CD14-positive monocyte (primary cell): ENCODE results near the gene SEZ6L. TPM values are rescaled to one million over a fixed set of nuclear protein-coding genes. Genes with fewer than 3 reads are reported as not detected.

ENCODE experiments used
- DNase-seq, 3 donors: peaks; one replicate each; pipeline ENCODE4 v3.0.0-alpha.2; 2011 to 2022
- H2AFZ ChIP-seq: 2 replicates; pipeline ENCODE4 v1.6.0; 2012; ENCODE audit warnings: mild to moderate bottlenecking, low read depth, low read length, inconsistent platforms; ENCODE audit not compliant: insufficient read depth, poor library complexity, severe bottlenecking
- H3K27ac ChIP-seq, 2 donors: 1 replicate in 1 of 2; 2 replicates in 1 of 2; pipeline ENCODE4 v1.5.1; 2012 to 2013; ENCODE audit warnings: low read length in 2 of 2, control low read depth in 1 of 2, inconsistent platforms in 1 of 2, low read depth in 1 of 2, mild to moderate bottlenecking in 1 of 2
- H3K27me3 ChIP-seq, 2 donors: one replicate each; pipeline versions ENCODE4 v1.6.0 to v1.6.1; 2011 to 2013; ENCODE audit warnings: low read length in 2 of 2; ENCODE audit not compliant: control insufficient read depth in 2 of 2, insufficient read depth in 2 of 2
- H3K36me3 ChIP-seq, 2 donors: replicated peaks in 1 of 2; 1 replicate in 1 of 2; 2 replicates in 1 of 2; pipeline versions ENCODE4 v1.5.1 to v1.6.1; 2012 to 2013; ENCODE audit warnings: low read length in 2 of 2, control low read depth in 1 of 2, inconsistent platforms in 1 of 2, mild to moderate bottlenecking in 1 of 2; ENCODE audit not compliant: insufficient read depth in 2 of 2, control insufficient read depth in 1 of 2
- H3K4me1 ChIP-seq, 2 donors: 1 replicate in 1 of 2; 2 replicates in 1 of 2; pipeline versions ENCODE4 v1.5.1 to v1.6.1; 2012 to 2013; ENCODE audit warnings: low read length in 2 of 2, control low read depth in 1 of 2, inconsistent platforms in 1 of 2, mild to moderate bottlenecking in 1 of 2, moderate library complexity in 1 of 2; ENCODE audit not compliant: insufficient read depth in 2 of 2, control insufficient read depth in 1 of 2
- H3K4me2 ChIP-seq: replicated peaks from 2 replicates; pipeline ENCODE3; 2012; ENCODE audit warnings: low read length, moderate library complexity, mild to moderate bottlenecking; ENCODE audit not compliant: poor library complexity, severe bottlenecking; ENCODE audit errors: extremely low read depth
- H3K4me3 ChIP-seq, 3 experiments: fragments of 200-600 bp in 1 of 3; sonication (generic) in 1 of 3; replicated peaks in 1 of 3; 1 replicate in 2 of 3; 2 replicates in 1 of 3; pipeline ENCODE4 v1.5.1; 2011 to 2013; ENCODE audit warnings: low read length in 3 of 3, mild to moderate bottlenecking in 3 of 3, control low read depth in 2 of 3, low read depth in 2 of 3, inconsistent platforms in 1 of 3, moderate library complexity in 1 of 3
- H3K79me2 ChIP-seq: 2 replicates; pipeline ENCODE4 v1.6.0; 2012; ENCODE audit warnings: mild to moderate bottlenecking, control low read depth, inconsistent platforms, low read length, moderate library complexity; ENCODE audit not compliant: insufficient read depth
- H3K9ac ChIP-seq: 2 replicates; pipeline ENCODE4 v1.6.0; 2017; ENCODE audit warnings: low read length, mild to moderate bottlenecking; ENCODE audit not compliant: insufficient read depth, poor library complexity, severe bottlenecking
- H3K9me3 ChIP-seq, 2 donors: replicated peaks in 1 of 2; 1 replicate in 1 of 2; 2 replicates in 1 of 2; pipeline versions ENCODE4 v1.5.1 to v1.6.1; 2012 to 2013; ENCODE audit warnings: low read length in 2 of 2, control low read depth in 1 of 2; ENCODE audit not compliant: control insufficient read depth in 1 of 2, insufficient read depth in 1 of 2
- H4K20me1 ChIP-seq: 2 replicates; pipeline ENCODE4 v1.6.0; 2012; ENCODE audit warnings: mild to moderate bottlenecking, low read length, control low read depth, moderate library complexity; ENCODE audit not compliant: insufficient read depth
- H3K27ac Mint-ChIP-seq, 7 donors: one replicate each; pipeline ENCODE4 v1.8.0; 2020; ENCODE audit warnings: mild to moderate bottlenecking in 7 of 7, mixed read lengths in 7 of 7, moderate library complexity in 6 of 7, inconsistent platforms in 2 of 7
- H3K27me3 Mint-ChIP-seq, 3 donors: one replicate each; pipeline ENCODE4 v1.8.0; 2021 to 2022; ENCODE audit warnings: low read depth in 3 of 3, mild to moderate bottlenecking in 3 of 3, mixed read lengths in 3 of 3, moderate library complexity in 3 of 3, inconsistent platforms in 1 of 3
- H3K36me3 Mint-ChIP-seq, 2 donors: one replicate each; pipeline ENCODE4 v1.8.0; 2020; ENCODE audit warnings: mixed read lengths in 2 of 2, inconsistent platforms in 1 of 2, mild to moderate bottlenecking in 1 of 2
- H3K4me1 Mint-ChIP-seq: one replicate; pipeline ENCODE4 v1.8.0; 2020; ENCODE audit warnings: mild to moderate bottlenecking, mixed read lengths
- H3K4me3 Mint-ChIP-seq, 2 donors: one replicate each; pipeline ENCODE4 v1.8.0; 2020; ENCODE audit warnings: mild to moderate bottlenecking in 2 of 2, mixed read lengths in 2 of 2, moderate library complexity in 1 of 2
- H3K9me3 Mint-ChIP-seq, 7 donors: one replicate each; pipeline ENCODE4 v1.8.0; 2020 to 2022; ENCODE audit warnings: mixed read lengths in 7 of 7, mild to moderate bottlenecking in 6 of 7, moderate library complexity in 6 of 7, inconsistent platforms in 2 of 7
- CTCF ChIP-seq: fragments of 200-600 bp; IDR thresholded peaks from one replicate; pipeline ENCODE4 v1.8.0; 2022; ENCODE audit warnings: antibody characterized with exemption, mild to moderate bottlenecking
- WGBS: methylation state at CpG from one replicate; pipeline ENCODE4 v1.1.5; 2013; ENCODE audit warnings: missing lambda C conversion rate; ENCODE audit not compliant: insufficient coverage; 5-methylcytosine and 5-hydroxymethylcytosine counted together
- intact Hi-C, 2 donors: fragments of 100-400 bp; cut with micrococcal nuclease; formaldehyde crosslinking; loops; one replicate each; pipeline versions ENCODE4 v1.15.0 to v1.15.1; 2023
- polyA plus RNA-seq, 3 donors: library from polyadenylated mRNA; depleted of rRNA in 1 of 3; unstranded in 2 of 3; stranded (reverse) in 1 of 3; fragments of 300-500 nt in 2 of 3; fragments of >200 nt in 1 of 3; fragmentation: Illumina TruSeq in 2 of 3; gene quantifications; 1 replicate in 2 of 3; 2 replicates in 1 of 3; pipeline ENCODE4 v1.2.3, GENCODE V29; 2012 to 2021

Gene SEZ6L
- polyA plus RNA-seq, 3 donors = 0.43 to 2.8 (median 0.71) TPM

GRCh38 chr22:26269572-26269971, 100.3 kb downstream of the SEZ6L start:
- Histone ChIP-seq H2AFZ (no peak overlapping the region), H3K4me1 (no peaks in the 10 kb centered on the region), H3K4me2 (no peak overlapping the region), H3K4me3 (no peak overlapping the region), H3K36me3 (no peaks in the 10 kb centered on the region), H3K9ac (no peak overlapping the region), H3K79me2 (no peaks in the 10 kb centered on the region), H3K27me3 (no peaks in the 10 kb centered on the region), H3K9me3 (no peaks in the 10 kb centered on the region), H3K27ac (no peak overlapping the region), H4K20me1 (no peaks in the 10 kb centered on the region)
- Mint-ChIP-seq H3K27me3 (peaks cover 2 to 9% (median 8%) of the 10 kb centered on the region in 3 donors), H3K36me3 (no peaks in the 10 kb centered on the region), H3K4me1 (no peaks in the 10 kb centered on the region), H3K9me3 (no peaks in the 10 kb centered on the region), H3K27ac (no peak overlapping the region), H3K4me3 (no peak overlapping the region)
- no peak for DNase-seq
- intact Hi-C loops = no loop called here
- TF ChIP-seq CTCF = no peak
- WGBS = 70% methylated on average over 5 of the region's 7 CpGs

DNA sequence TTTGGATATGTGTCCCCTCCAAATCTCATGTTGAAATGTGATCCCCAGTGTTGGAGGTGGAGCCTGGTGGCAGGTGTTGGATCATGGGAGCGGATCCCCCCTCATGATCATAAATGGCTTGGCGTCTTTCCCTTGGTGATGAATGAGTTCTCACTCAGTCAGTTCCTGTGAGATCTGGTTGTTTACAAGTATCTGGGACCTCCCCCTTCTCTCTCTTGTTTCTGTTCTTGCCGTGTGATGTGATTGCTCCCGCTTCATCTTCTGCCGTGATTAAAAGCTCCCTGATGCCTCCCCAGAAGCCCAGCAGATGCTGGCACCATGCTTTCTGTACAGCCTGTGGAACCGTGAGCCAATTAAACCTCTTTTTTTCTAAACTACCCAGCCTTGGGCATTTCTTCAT, 102.2 kb downstream of the SEZ6L start:
- no peak overlapping the region for H3K27ac Mint-ChIP-seq
- no peak for TF ChIP-seq CTCF
- no peaks in the 10 kb centered on the region for H3K4me1 Mint-ChIP-seq
- H3K9me3 Mint-ChIP-seq = no peaks in the 10 kb centered on the region
- Histone ChIP-seq H3K4me2 (no peak overlapping the region), H3K9me3 (no peaks in the 10 kb centered on the region), H4K20me1 (no peaks in the 10 kb centered on the region), H3K36me3 (no peaks in the 10 kb centered on the region), H3K9ac (no peak overlapping the region), H3K79me2 (no peaks in the 10 kb centered on the region), H2AFZ (no peak overlapping the region), H3K4me1 (no peaks in the 10 kb centered on the region), H3K4me3 (no peak overlapping the region), H3K27ac (no peak overlapping the region), H3K27me3 (no peaks in the 10 kb centered on the region)
- no peaks in the 10 kb centered on the region for H3K36me3 Mint-ChIP-seq
- 64% methylated on average over 4 of the region's 6 CpGs for WGBS
- no peak overlapping the region for H3K4me3 Mint-ChIP-seq
- no peak for DNase-seq
- peaks cover 2 to 8% (median 4%) of the 10 kb centered on the region in 3 donors for H3K27me3 Mint-ChIP-seq
- intact Hi-C loops = no loop called here
